Measurements from ENCODE around the gene SEMA4A.

DNA sequence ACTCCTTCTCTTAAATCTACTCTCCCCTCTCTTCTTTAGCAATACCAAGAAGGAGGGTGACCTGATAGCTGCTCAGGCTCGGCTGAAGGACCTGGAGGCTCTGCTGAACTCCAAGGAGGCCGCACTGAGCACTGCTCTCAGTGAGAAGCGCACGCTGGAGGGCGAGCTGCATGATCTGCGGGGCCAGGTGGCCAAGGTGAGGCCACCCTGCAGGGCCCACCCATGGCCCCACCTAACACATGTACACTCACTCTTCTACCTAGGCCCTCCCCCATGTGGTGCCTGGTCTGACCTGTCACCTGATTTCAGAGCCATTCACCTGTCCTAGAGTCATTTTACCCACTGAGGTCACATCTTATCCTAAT is 22.8 kb upstream of the SEMA4A start:
- TF ChIP-seq, protein P1, sequence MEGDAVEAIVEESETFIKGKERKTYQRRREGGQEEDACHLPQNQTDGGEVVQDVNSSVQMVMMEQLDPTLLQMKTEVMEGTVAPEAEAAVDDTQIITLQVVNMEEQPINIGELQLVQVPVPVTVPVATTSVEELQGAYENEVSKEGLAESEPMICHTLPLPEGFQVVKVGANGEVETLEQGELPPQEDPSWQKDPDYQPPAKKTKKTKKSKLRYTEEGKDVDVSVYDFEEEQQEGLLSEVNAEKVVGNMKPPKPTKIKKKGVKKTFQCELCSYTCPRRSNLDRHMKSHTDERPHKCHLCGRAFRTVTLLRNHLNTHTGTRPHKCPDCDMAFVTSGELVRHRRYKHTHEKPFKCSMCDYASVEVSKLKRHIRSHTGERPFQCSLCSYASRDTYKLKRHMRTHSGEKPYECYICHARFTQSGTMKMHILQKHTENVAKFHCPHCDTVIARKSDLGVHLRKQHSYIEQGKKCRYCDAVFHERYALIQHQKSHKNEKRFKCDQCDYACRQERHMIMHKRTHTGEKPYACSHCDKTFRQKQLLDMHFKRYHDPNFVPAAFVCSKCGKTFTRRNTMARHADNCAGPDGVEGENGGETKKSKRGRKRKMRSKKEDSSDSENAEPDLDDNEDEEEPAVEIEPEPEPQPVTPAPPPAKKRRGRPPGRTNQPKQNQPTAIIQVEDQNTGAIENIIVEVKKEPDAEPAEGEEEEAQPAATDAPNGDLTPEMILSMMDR (IDR thresholded peaks at IDR 0.05) = peak in 1 of 3 experiments; percentile 26
- TF ChIP-seq POLR2A (IDR thresholded peaks at IDR 0.05; ENCODE audit: low read depth) = no peak
